DMS153 (cell line): ENCODE measurements around the gene BMX.

Source experiments
- DNase-seq: peaks from one replicate; lab custom pipeline; 2025; lab: John Stamatoyannopoulos, UW

The BMX gene

GRCh38 chrX:15500497-15500966, at the start of gene BMX:
TSS of gene BMX (plus strand) at chrX:15500807. CDS start at chrX:15508354, 7,547 bp downstream.
- no peak for DNase-seq

GRCh38 chrX:15451913-15452312, 48.7 kb upstream of the BMX start:
- DNase-seq: no peak

GRCh38 chrX:15464704-15465103, 35.9 kb upstream of the BMX start:
- no peak for DNase-seq

GRCh38 chrX:15465347-15465746, 35.3 kb upstream of the BMX start:
- no peak for DNase-seq

- DNase-seq: no peak
Observed at GRCh38 chrX:15465896-15466651, 34.5 kb upstream of the BMX start.

GRCh38 chrX:15468036-15468435, 32.6 kb upstream of the BMX start:
- no peak for DNase-seq

- no peak for DNase-seq
Observed at GRCh38 chrX:15469613-15470012, 31.0 kb upstream of the BMX start.

- DNase-seq: no peak
Observed at GRCh38 chrX:15471028-15471427, 29.6 kb upstream of the BMX start.

GRCh38 chrX:15472531-15472930, 28.1 kb upstream of the BMX start:
- DNase-seq: no peak

GRCh38 chrX:15474028-15474427, 26.6 kb upstream of the BMX start:
- DNase-seq: peak; percentile 5

- DNase-seq: no peak
Observed at GRCh38 chrX:15475021-15475420, 25.6 kb upstream of the BMX start.

GRCh38 chrX:15475486-15475885, 25.1 kb upstream of the BMX start:
- no peak for DNase-seq

GRCh38 chrX:15483891-15484290, 16.7 kb upstream of the BMX start:
- no peak for DNase-seq

- DNase-seq: no peak
Observed at GRCh38 chrX:15492469-15492868, 8.1 kb upstream of the BMX start.

GRCh38 chrX:15493118-15493962, 7.3 kb upstream of the BMX start, which contains the start of gene PIR:
TSS of gene PIR (minus strand) at chrX:15493333. CDS start at chrX:15491257, 2,076 bp downstream.
- peak; percentile 67 for DNase-seq

- DNase-seq: no peak
Observed at GRCh38 chrX:15495801-15496200, 4.8 kb upstream of the BMX start.

GRCh38 chrX:15496824-15497223, 3.8 kb upstream of the BMX start:
- no peak for DNase-seq

- no peak for DNase-seq
Observed at GRCh38 chrX:15497865-15498264, 2.7 kb upstream of the BMX start.

GRCh38 chrX:15498741-15499140, 1.9 kb upstream of the BMX start:
- DNase-seq: no peak

- DNase-seq: no peak
Observed at GRCh38 chrX:15499976-15500375, 631 bp upstream of the BMX start.

GRCh38 chrX:15501506-15501905, 899 bp downstream of the BMX start:
- DNase-seq: no peak

GRCh38 chrX:15504661-15505060, 4.1 kb downstream of the BMX start:
- DNase-seq: no peak

- no peak for DNase-seq
Observed at GRCh38 chrX:15505101-15505500, 4.5 kb downstream of the BMX start.
